Naive B cell (primary cell): ENCODE results near the gene CREG2. TPM values are rescaled to one million over a fixed set of nuclear protein-coding genes. Genes with fewer than 3 reads are reported as not detected.
"Not testable (repeated sequence)": the region's sequence is repeated elsewhere in the genome, so short reads cannot be mapped to it uniquely, and the experiment has no call there.

ENCODE experiments used
- ATAC-seq, 2 donors: fragments of 150-1000 bp; cut with Tn5 transposase; 2 replicates each; pipeline ENCODE4 v1.10.0; 2021; ENCODE audit warnings: low read depth in 2 of 2, mild to moderate bottlenecking in 2 of 2, moderate library complexity in 2 of 2
- DNase-seq: peaks from one replicate; pipeline ENCODE4 v3.0.0; 2022
- H3K27ac Mint-ChIP-seq, 6 donors: one replicate each; pipeline ENCODE4 v1.8.0; 2020 to 2022; ENCODE audit warnings: mild to moderate bottlenecking in 6 of 6, mixed read lengths in 6 of 6, moderate library complexity in 5 of 6, inconsistent platforms in 2 of 6
- H3K27me3 Mint-ChIP-seq, 3 donors: one replicate each; pipeline ENCODE4 v1.8.0; 2021 to 2022; ENCODE audit warnings: mixed read lengths in 3 of 3, mild to moderate bottlenecking in 1 of 3
- H3K36me3 Mint-ChIP-seq, 2 donors: one replicate each; pipeline ENCODE4 v1.8.0; 2020 to 2022; ENCODE audit warnings: mixed read lengths in 2 of 2, inconsistent platforms in 1 of 2, mild to moderate bottlenecking in 1 of 2
- H3K4me1 Mint-ChIP-seq, 3 donors: one replicate each; pipeline ENCODE4 v1.8.0; 2020 to 2022; ENCODE audit warnings: mixed read lengths in 3 of 3, inconsistent platforms in 1 of 3, mild to moderate bottlenecking in 1 of 3, moderate library complexity in 1 of 3
- H3K4me3 Mint-ChIP-seq, 8 donors: one replicate each; pipeline ENCODE4 v1.8.0; 2020 to 2022; ENCODE audit warnings: mild to moderate bottlenecking in 8 of 8, mixed read lengths in 8 of 8, moderate library complexity in 8 of 8, inconsistent platforms in 2 of 8
- H3K9me3 Mint-ChIP-seq, 7 donors: one replicate each; pipeline ENCODE4 v1.8.0; 2020 to 2022; ENCODE audit warnings: mixed read lengths in 7 of 7, mild to moderate bottlenecking in 5 of 7, inconsistent platforms in 2 of 7, moderate library complexity in 1 of 7
- polyA plus RNA-seq, 6 donors: library from polyadenylated mRNA; unstranded; fragments of 300-500 nt; fragmentation: Illumina TruSeq; gene quantifications; one replicate each; pipeline ENCODE4 v1.2.3, GENCODE V29; 2021; ENCODE audit warnings: low read depth in 6 of 6

CREG2 gene
- polyA plus RNA-seq, 6 donors from 2014 or later: not detected

- Mint-ChIP-seq H3K4me3 (no peak overlapping the region), H3K27ac (peak overlapping the region in 2 of 6 donors; percentile 29 to 49), H3K36me3 (peaks cover 0 to 5% of the 10 kb centered on the region in 2 donors), H3K27me3 (peaks cover 0 to 13% (median 11%) of the 10 kb centered on the region in 3 donors), H3K4me1 (peaks cover 14 to 20% (median 14%) of the 10 kb centered on the region in 3 donors), H3K9me3 (no peaks in the 10 kb centered on the region)
- no peak for DNase-seq
- ATAC-seq: no peak
Observed at GRCh38 chr2:101360232-101360631, 27.1 kb downstream of the CREG2 start.

GRCh38 chr2:101359410-101359954 is 27.8 kb downstream of the CREG2 start:
- ATAC-seq: no peak
- no peak overlapping the region for H3K27ac Mint-ChIP-seq
- peaks cover 0 to 10% (median 9%) of the 10 kb centered on the region in 3 donors for H3K27me3 Mint-ChIP-seq
- H3K4me1 Mint-ChIP-seq: peaks cover 14 to 20% (median 14%) of the 10 kb centered on the region in 3 donors
- H3K36me3 Mint-ChIP-seq: peaks cover 0 to 5% of the 10 kb centered on the region in 2 donors
- no peak overlapping the region for H3K4me3 Mint-ChIP-seq
- DNase-seq: no peak
- no peaks in the 10 kb centered on the region for H3K9me3 Mint-ChIP-seq

- H3K27me3 Mint-ChIP-seq: peaks cover 4 to 8% (median 5%) of the 10 kb centered on the region in 3 donors
- H3K4me3 Mint-ChIP-seq: no peak overlapping the region
- H3K27ac Mint-ChIP-seq: no peak overlapping the region
- no peak for DNase-seq
- peaks cover 14 to 18% (median 14%) of the 10 kb centered on the region in 3 donors for H3K4me1 Mint-ChIP-seq
- peaks cover 0 to 5% of the 10 kb centered on the region in 2 donors for H3K36me3 Mint-ChIP-seq
- no peaks in the 10 kb centered on the region for H3K9me3 Mint-ChIP-seq
- no peak for ATAC-seq
Observed at GRCh38 chr2:101357376-101357775, 29.9 kb downstream of the CREG2 start.

- no peak for DNase-seq
- Mint-ChIP-seq H3K36me3 (peaks cover 0 to 5% of the 10 kb centered on the region in 2 donors), H3K27me3 (peaks cover 4 to 8% (median 5%) of the 10 kb centered on the region in 3 donors), H3K4me3 (no peak overlapping the region), H3K27ac (no peak overlapping the region), H3K4me1 (peaks cover 6 to 9% (median 6%) of the 10 kb centered on the region in 3 donors), H3K9me3 (no peaks in the 10 kb centered on the region)
- ATAC-seq: no peak
Observed at GRCh38 chr2:101356521-101356920, 30.8 kb downstream of the CREG2 start.

GRCh38 chr2:101356055-101356454 is 31.2 kb downstream of the CREG2 start:
- Mint-ChIP-seq H3K27ac (no peak overlapping the region), H3K4me3 (no peak overlapping the region), H3K27me3 (peaks cover 5 to 8% (median 8%) of the 10 kb centered on the region in 3 donors), H3K9me3 (no peaks in the 10 kb centered on the region), H3K4me1 (peaks cover 1 to 5% (median 2%) of the 10 kb centered on the region in 3 donors), H3K36me3 (peaks cover 0 to 5% of the 10 kb centered on the region in 2 donors)
- DNase-seq (no peak), ATAC-seq (no peak)

- no peak overlapping the region for H3K4me3 Mint-ChIP-seq
- H3K36me3 Mint-ChIP-seq: peaks cover 0 to 5% of the 10 kb centered on the region in 2 donors
- H3K4me1 Mint-ChIP-seq: no peaks in the 10 kb centered on the region
- H3K9me3 Mint-ChIP-seq: no peaks in the 10 kb centered on the region
- DNase-seq (no peak), ATAC-seq (no peak)
- H3K27ac Mint-ChIP-seq: no peak overlapping the region
- peaks cover 5 to 8% (median 8%) of the 10 kb centered on the region in 3 donors for H3K27me3 Mint-ChIP-seq
Observed at GRCh38 chr2:101355401-101356054, 31.8 kb downstream of the CREG2 start.

- peaks cover 5 to 8% (median 8%) of the 10 kb centered on the region in 3 donors for H3K27me3 Mint-ChIP-seq
- H3K27ac Mint-ChIP-seq: no peak overlapping the region
- DNase-seq (no peak), ATAC-seq (no peak)
- no peaks in the 10 kb centered on the region for H3K36me3 Mint-ChIP-seq
- H3K9me3 Mint-ChIP-seq: no peaks in the 10 kb centered on the region
- no peak overlapping the region for H3K4me3 Mint-ChIP-seq
- H3K4me1 Mint-ChIP-seq: no peaks in the 10 kb centered on the region
Observed at GRCh38 chr2:101354420-101355311, 32.6 kb downstream of the CREG2 start.

DNA sequence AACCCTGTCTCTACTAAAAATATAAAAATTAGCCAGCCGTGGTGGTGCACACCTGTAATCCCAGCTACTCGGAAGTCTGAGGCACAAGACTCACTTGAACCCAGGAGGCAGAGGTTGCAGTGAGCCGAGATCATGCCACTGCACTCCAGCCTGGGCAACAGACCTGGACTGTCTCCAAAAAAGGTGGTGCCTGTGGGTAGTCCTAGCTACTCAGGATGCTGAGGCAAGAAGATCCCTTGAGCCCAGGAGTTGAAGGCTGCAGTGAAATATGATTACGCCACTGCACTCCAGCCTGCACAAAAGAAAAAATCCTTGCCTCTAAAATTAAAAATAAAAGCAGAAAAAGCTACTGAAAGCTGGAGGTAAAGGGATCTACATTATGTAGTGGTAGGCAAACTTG is 34.7 kb downstream of the CREG2 start:
- H3K36me3 Mint-ChIP-seq, ATAC-seq, H3K4me1 Mint-ChIP-seq, H3K4me3 Mint-ChIP-seq, H3K9me3 Mint-ChIP-seq, DNase-seq, H3K27me3 Mint-ChIP-seq, H3K27ac Mint-ChIP-seq: not testable (repeated sequence)

DNA sequence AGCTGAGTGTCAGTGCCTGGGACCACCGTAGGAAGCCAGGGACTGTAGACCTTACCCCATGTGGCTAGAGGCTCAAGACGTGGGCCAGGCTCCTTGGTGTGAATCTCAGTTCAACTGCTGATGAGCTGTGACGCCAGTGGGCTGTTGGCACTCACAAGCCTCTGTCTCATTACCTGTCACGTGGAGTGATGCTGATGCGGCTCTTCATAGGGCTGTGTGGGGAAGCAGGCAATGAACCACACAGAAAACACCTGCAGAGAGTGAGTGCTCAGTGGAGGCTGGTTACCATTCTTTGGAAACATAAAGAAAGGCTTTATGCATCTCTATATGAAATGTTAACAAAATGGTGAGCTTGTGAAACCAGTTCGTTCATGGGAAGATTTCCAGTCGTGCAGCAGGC is 36.1 kb downstream of the CREG2 start:
- no peak for ATAC-seq
- no peak overlapping the region for H3K4me3 Mint-ChIP-seq
- no peaks in the 10 kb centered on the region for H3K4me1 Mint-ChIP-seq
- DNase-seq: no peak
- H3K27me3 Mint-ChIP-seq: peaks cover 5 to 8% (median 8%) of the 10 kb centered on the region in 3 donors
- H3K27ac Mint-ChIP-seq: no peak overlapping the region
- H3K9me3 Mint-ChIP-seq: no peaks in the 10 kb centered on the region
- H3K36me3 Mint-ChIP-seq: no peaks in the 10 kb centered on the region

DNA sequence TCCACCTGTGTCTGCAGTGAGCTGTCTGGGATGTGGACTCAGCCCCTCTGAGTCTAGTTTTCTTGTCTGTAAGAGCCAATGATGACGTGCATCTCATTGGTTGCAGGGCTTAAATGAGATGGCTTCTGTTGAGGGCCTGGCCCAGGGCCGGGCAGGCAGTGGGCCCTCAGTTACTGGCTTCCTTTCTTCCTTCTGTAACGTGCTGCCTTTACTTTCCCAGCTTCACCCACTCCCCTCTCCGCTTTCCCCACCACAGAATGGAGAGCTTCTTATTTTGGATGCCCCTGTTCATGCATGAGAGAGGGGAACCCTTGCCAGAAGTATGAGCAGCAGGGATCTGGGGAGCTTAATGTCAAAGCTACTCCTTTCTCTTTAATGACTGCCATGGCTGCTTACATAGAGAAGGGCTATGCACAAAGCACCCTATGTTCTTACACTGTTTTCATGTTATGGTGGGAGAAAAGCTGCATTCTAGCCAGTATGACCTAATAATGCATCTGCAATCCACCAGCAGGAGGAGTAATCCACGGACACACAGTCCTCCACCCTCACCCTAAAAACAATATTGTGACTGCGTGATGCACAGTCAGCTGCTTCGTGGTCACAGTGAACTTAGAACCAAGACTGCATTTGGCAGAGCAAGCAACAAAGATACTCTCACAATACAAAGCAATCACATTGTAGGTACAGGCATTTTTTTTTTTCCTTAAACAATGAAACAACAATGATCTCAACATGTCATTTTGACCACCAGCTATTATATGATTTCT is 37.2 kb downstream of the CREG2 start:
- DNase-seq: no peak
- Mint-ChIP-seq H3K27ac (peak overlapping the region in 1 of 6 donors; percentile 17), H3K36me3 (no peaks in the 10 kb centered on the region), H3K4me3 (no peak overlapping the region), H3K9me3 (no peaks in the 10 kb centered on the region), H3K4me1 (no peaks in the 10 kb centered on the region), H3K27me3 (peaks cover 5 to 8% (median 8%) of the 10 kb centered on the region in 3 donors)
- ATAC-seq: no peak

DNA sequence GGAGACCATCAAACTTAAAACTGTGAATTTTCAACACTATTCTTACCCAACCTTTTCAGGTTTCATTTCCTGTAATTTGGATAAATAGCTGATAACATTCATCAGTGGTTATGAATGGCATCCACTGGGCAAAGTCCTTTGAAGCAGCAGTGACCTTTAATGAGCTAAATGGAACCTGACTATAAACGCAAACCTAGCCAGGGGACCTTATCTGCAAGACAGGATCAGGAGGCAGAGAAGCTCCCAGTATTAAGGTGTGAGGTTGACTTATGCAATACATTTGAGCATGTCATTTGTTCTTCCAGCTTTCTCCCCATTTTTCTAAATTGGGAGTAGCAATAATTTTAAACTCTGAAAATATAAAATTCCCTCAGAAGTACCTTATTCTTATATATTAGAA is 38.4 kb downstream of the CREG2 start:
- ATAC-seq (no peak), DNase-seq (no peak)
- Mint-ChIP-seq H3K4me1 (no peaks in the 10 kb centered on the region), H3K27ac (no peak overlapping the region), H3K36me3 (no peaks in the 10 kb centered on the region), H3K9me3 (no peaks in the 10 kb centered on the region), H3K4me3 (no peak overlapping the region), H3K27me3 (peaks cover 0 to 8% (median 0%) of the 10 kb centered on the region in 3 donors)

GRCh38 chr2:101346909-101347308 is 40.4 kb downstream of the CREG2 start:
- DNase-seq (no peak), ATAC-seq (no peak)
- Mint-ChIP-seq H3K4me1 (peaks cover 4 to 11% (median 6%) of the 10 kb centered on the region in 3 donors), H3K4me3 (no peak overlapping the region), H3K9me3 (no peaks in the 10 kb centered on the region), H3K36me3 (no peaks in the 10 kb centered on the region), H3K27ac (no peak overlapping the region), H3K27me3 (peaks cover 0 to 4% (median 0%) of the 10 kb centered on the region in 3 donors)

GRCh38 chr2:101344137-101344536 is 43.2 kb downstream of the CREG2 start:
- Mint-ChIP-seq H3K4me1 (peaks cover 10 to 19% (median 12%) of the 10 kb centered on the region in 3 donors), H3K36me3 (no peaks in the 10 kb centered on the region), H3K27me3 (no peaks in the 10 kb centered on the region), H3K27ac (peak overlapping the region in 2 of 6 donors; percentile 17 to 39), H3K9me3 (no peaks in the 10 kb centered on the region), H3K4me3 (no peak overlapping the region)
- DNase-seq (no peak), ATAC-seq (no peak)
